ENCODE data around the gene GNG13.
A peak's percentile ranks its signal among the peaks of the same experiment; 100 is the strongest.
"Not testable (repeated sequence)": the region's sequence is repeated elsewhere in the genome, so short reads cannot be mapped to it uniquely, and the experiment has no call there.

GNG13 gene
- total RNA-seq = 0 reads per million in 4 donors

DNA sequence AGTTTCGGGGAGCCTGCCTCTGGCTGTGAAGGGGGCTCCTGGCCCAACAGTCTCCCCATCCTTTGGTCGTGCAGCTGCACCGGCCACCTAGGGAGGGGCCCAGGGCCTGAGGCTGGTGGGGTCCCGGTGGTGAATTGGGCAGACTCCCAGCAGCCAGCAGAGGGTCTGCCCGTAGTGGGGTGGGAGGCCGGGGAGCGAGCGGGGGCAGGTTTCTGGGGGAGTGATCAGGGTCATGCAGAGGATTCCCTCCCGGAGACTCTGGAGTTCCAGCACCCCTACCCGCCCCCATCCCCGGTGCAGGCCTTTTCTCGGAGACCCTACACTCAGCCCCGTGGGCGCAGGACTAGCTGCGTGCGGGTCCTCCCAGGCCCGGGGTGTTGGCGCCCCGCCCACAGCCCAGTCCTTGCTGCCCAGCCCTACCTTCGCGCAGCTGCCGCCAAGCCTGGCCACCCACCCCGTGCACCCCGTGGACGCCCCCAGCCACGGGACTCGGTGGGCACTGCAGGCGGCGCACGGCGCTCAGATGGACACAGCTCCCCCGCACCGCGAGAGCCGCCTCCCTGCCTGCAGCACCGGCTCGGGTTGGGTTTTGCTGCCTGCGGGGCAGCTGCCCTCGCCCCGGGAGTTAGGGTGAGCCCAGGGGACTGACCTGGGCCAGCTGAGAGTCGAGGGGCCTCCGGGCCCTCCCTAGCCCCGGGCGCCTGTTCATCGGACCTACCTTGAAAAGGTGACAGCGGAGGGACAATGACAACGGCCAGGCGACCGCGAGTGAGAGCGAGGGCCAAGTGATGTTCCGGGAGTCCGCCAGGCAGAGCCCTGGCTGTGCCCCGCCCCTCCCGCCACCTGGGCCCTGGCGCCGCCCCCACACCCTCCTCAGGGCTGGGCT, at the start of gene GNG13:
GNG13 (minus strand) TSS at position 787 of the 886 bp plus-strand sequence. CDS start 1,657 bp downstream, outside the sequence.
- DNase-seq = peak in 1 of 5 donors; percentile 12

GRCh38 chr16:848510-849253, 48.1 kb upstream of the GNG13 start:
- DNase-seq = no peak

DNA sequence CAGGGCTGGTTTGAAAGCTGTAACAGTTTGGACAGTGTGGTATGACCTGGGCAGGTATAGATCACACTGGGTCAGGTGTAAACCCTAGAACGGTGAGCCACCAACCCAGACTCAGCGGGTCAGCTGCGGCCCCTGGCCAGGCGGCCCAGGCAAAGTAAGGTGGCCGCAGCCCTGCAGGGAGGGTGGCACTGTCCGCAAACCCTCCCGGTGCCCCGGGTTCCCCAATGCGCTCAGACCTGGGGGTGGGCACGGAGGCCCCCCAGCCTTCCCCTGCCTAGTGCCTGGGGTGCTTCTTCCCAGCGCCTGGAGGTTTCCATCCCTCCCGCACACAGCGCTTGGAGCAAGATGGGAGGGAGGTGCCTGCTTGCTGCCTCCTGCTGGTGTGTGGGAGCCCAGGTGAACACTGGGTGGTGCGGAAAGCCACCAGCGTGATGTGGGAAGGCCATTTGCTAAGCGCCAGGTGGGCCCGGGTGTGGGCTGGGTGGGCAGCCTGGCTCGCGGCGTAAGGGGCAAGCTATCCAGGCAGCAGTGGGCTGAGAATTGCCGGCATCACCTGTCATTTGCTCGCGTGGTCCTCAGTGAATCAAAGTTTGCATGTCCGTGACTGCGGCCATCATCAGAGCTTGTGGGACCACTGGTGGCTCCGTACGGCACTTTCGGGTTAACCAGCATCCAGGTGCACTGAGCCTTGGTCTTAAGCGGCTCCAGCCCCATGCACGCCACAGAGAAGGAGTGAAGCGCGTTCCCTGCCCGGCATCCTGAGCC, 47.3 kb upstream of the GNG13 start:
- no peak for DNase-seq

DNA sequence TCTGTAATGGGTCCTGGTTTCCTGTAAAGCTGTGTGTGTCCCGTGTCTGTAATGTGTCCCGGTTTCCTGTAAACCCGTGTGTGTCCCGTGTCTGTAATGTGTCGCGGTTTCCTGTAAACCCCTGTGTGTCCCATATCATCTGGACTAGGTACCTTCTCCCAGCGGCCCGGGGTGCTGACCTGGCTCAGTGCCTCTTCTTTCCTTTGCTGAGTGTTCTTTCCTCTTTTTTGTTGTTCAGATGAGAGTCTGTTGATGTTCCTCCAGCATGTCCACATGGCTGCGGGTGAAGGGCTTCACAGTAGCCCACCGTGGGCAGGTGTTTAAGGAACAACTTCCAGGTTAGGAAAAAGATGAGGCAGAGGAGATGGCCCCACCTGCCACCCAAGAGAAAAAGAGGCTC, 46.6 kb upstream of the GNG13 start:
- no peak for DNase-seq

- DNase-seq = no peak
Observed at GRCh38 chr16:845351-845745, 44.8 kb upstream of the GNG13 start.

GRCh38 chr16:844638-845350, 44.3 kb upstream of the GNG13 start:
- DNase-seq = no peak

DNA sequence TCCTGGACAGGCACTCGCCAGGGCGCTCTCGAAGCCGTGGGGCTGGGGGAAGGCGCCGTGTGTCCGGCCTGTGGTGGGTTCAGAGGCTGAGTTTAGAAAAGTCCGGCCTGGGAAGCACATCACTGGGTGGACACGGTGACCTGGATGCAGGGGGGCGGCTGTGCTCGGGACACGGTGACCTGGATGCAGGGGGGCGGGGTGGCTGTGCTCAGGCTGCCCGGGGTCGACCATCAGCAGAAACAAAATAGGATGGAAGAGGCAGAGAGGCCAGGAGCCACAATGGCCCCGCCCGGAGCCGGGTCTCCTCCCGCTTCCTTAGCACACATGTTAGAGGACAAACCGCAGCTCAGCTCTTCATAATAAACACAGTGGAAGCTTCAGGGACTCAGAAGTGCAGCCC, 43.2 kb upstream of the GNG13 start:
- DNase-seq = no peak

GRCh38 chr16:842711-843560, 42.4 kb upstream of the GNG13 start:
- DNase-seq = no peak

DNA sequence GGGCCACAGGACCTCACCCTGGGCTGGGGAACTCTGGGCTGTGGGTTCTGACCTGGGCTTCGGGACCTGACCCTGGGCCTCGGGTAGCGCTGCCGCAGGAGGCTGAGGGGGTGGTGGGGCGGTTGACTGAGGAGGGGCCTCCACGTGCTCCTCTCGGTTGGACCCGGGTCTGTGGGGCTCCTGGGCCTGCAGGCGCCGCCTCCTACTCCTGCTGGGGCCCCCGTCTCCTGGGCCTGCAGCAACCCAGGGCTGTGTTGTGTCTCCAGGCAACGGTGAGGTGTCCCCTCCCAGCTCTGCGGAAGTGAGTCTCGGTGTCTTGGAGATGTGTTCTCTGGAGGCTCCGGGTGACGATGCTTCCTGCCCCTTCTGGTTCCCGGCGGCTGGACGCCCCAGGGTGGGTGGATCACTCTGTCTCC, 41.5 kb upstream of the GNG13 start:
- DNase-seq = no peak

DNA sequence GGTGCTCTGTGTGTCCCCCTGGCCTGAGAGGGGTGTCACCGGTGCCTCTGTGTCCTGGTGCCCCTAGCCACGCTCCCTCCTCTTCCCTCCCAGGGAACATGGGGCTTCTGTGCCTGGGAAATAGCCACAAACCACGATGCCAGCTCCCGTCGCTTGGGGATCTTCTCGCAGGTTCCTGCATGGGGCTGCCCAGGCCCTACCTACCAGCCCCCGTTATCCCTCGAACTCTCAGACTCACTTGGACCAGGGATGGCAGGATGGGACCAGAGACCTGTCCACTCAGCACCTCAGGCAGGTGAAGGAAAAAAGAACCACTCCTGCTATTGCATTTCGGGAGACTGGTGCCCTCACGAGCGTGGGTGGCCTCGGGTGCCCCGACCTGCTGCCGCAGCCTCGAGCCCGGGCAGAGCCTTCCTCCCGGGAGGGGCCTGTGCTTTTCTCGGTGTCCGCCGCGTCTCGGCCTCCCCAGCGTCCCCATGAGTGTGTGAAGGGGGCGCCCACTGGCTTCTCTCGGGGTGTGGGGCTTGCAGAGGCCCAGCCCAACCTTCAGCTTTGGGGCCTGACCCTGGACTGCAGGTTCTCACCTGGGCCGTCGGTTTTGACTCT, 41.0 kb upstream of the GNG13 start:
- DNase-seq = no peak

- no peak for DNase-seq
Observed at GRCh38 chr16:840561-841454, 40.3 kb upstream of the GNG13 start.

GRCh38 chr16:839643-840408, 39.3 kb upstream of the GNG13 start:
- DNase-seq = no peak

DNA sequence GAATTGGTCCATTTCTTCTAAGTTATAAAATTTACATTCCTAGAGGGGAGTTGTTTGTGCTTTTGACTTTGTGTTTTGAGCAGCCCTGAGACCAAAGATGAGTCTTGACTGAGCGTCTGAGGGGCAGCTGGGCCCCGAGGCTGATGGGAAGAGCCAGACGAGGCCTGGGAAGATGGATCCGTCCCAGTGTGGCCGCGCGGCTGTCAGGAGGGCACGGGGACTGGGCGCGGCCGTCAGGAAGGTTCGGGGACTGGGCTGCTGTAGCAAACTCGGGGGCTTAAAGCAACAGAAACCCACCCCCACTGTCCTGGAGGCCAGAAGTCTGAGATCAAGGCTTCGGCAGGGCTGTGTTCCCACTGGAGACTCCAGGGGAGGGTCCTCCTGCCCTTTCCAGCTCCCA, 38.2 kb upstream of the GNG13 start:
- DNase-seq = no peak

DNA sequence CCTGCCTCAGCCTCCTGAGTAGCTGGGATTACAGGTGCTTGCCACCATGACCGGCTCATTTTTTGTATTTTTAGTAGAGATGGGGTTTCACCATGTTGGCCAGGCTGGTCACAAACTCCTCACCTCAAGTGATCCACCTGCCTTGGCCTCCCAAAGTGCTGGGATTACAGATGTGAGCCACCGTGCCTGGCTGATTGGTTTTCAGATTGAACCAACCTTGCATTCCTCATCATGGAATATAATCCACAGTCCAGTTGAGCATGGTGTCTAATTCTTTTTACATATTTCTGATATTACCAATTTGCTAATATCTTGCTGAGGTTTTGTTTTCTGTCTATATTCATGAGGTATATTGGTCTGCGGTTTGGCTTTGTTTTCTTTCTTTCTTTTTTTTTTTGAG, 36.3 kb upstream of the GNG13 start:
- DNase-seq = not testable (repeated sequence)

DNA sequence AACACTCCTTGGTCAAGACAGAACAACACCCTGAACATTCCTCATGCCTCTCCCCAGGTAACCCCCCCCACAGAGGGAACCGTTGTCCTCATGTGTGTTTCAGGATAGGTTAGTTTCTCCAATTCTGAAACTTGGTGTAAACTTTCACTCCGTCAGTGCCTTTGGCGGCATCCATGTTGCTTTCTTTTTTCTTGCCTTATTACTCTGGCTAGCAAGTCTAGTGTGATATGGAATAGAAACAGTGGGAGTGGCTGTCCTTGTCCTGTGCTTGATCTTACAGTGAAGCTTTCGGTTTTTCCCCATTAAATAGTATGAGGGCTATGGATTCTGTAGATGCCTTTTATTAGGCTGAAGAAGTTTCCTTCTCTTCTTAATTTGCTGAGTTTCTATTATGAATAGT, 35.7 kb upstream of the GNG13 start:
- DNase-seq = no peak

- DNase-seq = no peak
Observed at GRCh38 chr16:835373-835772, 34.8 kb upstream of the GNG13 start.

DNA sequence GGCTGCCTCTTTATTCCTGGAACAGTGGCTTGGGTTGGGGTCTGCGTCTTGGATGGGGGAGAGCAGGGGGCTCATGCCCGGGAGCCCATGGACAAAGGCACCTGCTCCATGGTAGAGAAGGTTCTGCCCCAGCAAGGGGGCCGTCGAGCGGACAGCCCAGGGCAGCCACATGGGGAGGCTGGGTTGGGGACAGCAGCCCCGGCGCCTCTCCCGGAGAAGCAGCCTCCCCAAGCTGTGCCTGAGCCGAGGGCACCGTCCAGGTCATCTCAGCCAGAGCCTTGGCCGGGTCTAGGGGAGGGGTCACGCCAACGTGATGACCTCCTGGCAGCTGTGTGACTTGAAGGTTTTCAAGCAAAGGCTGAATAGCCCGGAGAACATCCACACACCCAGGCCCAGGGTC, 32.9 kb upstream of the GNG13 start:
- no peak for DNase-seq

GRCh38 chr16:832652-833336, 32.3 kb upstream of the GNG13 start:
- no peak for DNase-seq
